Endothelial cell of umbilical vein (primary cell): ENCODE results near the gene TTF2. TPM values are rescaled to one million over a fixed set of nuclear protein-coding genes. Genes with fewer than 3 reads are reported as not detected.

Experiments
- BruUV-seq: library from RNA; stranded (reverse); fragments of 400-500 nt; replicated peaks from 2 replicates; lab custom pipeline; 2021; lab: Mats Ljungman, UMichigan
- CTCF ChIA-PET: fragments of 300-600, 350-600 bp; sonication (Branson Sonifier 250); formaldehyde crosslinking; loops from one replicate; lab custom pipeline; 2021; ENCODE audit warnings: antibody characterized with exemption, inconsistent platforms; lab: Charles Lee
- POLR2A ChIA-PET: fragments of 300-600, 350-600 bp; sonication (Branson Sonifier 250); formaldehyde crosslinking; loops from one replicate; lab custom pipeline; 2021; ENCODE audit warnings: antibody characterized with exemption, inconsistent platforms; lab: Charles Lee
- DNase-seq: peaks from one replicate; pipeline ENCODE4 v3.0.0-alpha.2; 2011; ENCODE audit warnings: low read depth, low spot score
- FAIRE-seq: peaks from 2 replicates; lab custom pipeline; 2011; peaks lifted over from hg19 to GRCh38; lab: Jason Lieb, UNC
- H2AFZ ChIP-seq: 2 replicates; pipeline ENCODE4 v1.6.0; 2012; ENCODE audit warnings: low read depth, low read length, control low read depth, inconsistent platforms
- H3K27ac ChIP-seq: 2 replicates; pipeline ENCODE4 v1.5.1; 2011; ENCODE audit warnings: low read depth, mild to moderate bottlenecking, control low read depth, low read length, moderate library complexity; ENCODE audit not compliant: insufficient read depth
- H3K27me3 ChIP-seq, 2 experiments: 2 replicates each; pipeline versions ENCODE4 v1.6.0 to v1.6.1; 2011; ENCODE audit warnings: low read length in 2 of 2, mixed read lengths in 1 of 2; ENCODE audit not compliant: control insufficient read depth in 2 of 2, insufficient read depth in 2 of 2
- H3K36me3 ChIP-seq, 2 experiments: 2 replicates in 1 of 2; 3 replicates in 1 of 2; pipeline ENCODE4 v1.5.1; 2011; ENCODE audit warnings: low read length in 2 of 2, mild to moderate bottlenecking in 1 of 2, moderate library complexity in 1 of 2; ENCODE audit not compliant: control insufficient read depth in 2 of 2, insufficient read depth in 2 of 2; ENCODE audit errors: extremely low read depth in 1 of 2
- H3K4me1 ChIP-seq: 3 replicates; pipeline ENCODE4 v1.5.1; 2011; ENCODE audit warnings: mild to moderate bottlenecking, low read length; ENCODE audit not compliant: control insufficient read depth, insufficient read depth; ENCODE audit errors: extremely low read depth
- H3K4me2 ChIP-seq: 2 replicates; pipeline ENCODE4 v1.6.1; 2011; ENCODE audit warnings: low read length, control low read depth, mixed read lengths; ENCODE audit not compliant: insufficient read depth
- H3K4me3 ChIP-seq, 3 experiments: fragments of 200-600 bp in 1 of 3; sonication (generic), shearing (Covaris generic) in 1 of 3; replicated peaks in 1 of 3; 2 replicates each; pipeline ENCODE4 v1.5.1; 2011 to 2016; ENCODE audit warnings: control low read depth in 3 of 3, low read length in 3 of 3, mild to moderate bottlenecking in 2 of 3, inconsistent platforms in 1 of 3, low read depth in 1 of 3, moderate library complexity in 1 of 3; ENCODE audit not compliant: insufficient read depth in 1 of 3
- H3K79me2 ChIP-seq: 2 replicates; pipeline ENCODE4 v1.6.0; 2012; ENCODE audit warnings: low read length, inconsistent platforms; ENCODE audit not compliant: control insufficient read depth, insufficient read depth
- H3K9ac ChIP-seq: replicated peaks from 2 replicates; pipeline ENCODE3; 2011; ENCODE audit warnings: low read length, control low read depth; ENCODE audit not compliant: insufficient read depth; ENCODE audit errors: extremely low read depth
- H3K9me1 ChIP-seq: replicated peaks from 3 replicates; pipeline ENCODE4 v1.6.0; 2011; ENCODE audit warnings: mild to moderate bottlenecking, low read length; ENCODE audit not compliant: control insufficient read depth, insufficient read depth; ENCODE audit errors: extremely low read depth
- H3K9me3 ChIP-seq: replicated peaks from 2 replicates; pipeline ENCODE4 v1.5.1; 2012; ENCODE audit warnings: low read length, inconsistent platforms; ENCODE audit not compliant: control insufficient read depth, insufficient read depth
- H4K20me1 ChIP-seq: replicated peaks from 2 replicates; pipeline ENCODE3; 2011; ENCODE audit warnings: mild to moderate bottlenecking, low read length; ENCODE audit not compliant: control insufficient read depth, insufficient read depth; ENCODE audit errors: extremely low read depth
- CTCF ChIP-seq, 2 donors: IDR thresholded peaks; 1 replicate in 1 of 2; 2 replicates in 1 of 2; pipeline ENCODE4 v1.5.1; 2011; ENCODE audit warnings: low read length in 2 of 2, mild to moderate bottlenecking in 2 of 2, moderate library complexity in 2 of 2, control low read depth in 1 of 2, inconsistent platforms in 1 of 2, low read depth in 1 of 2; ENCODE audit not compliant: insufficient read depth in 1 of 2; ENCODE audit errors: extremely low read depth in 1 of 2
- EZH2 ChIP-seq: IDR thresholded peaks from 2 replicates; pipeline ENCODE4 v1.6.1; 2012; ENCODE audit warnings: borderline replicate concordance, low read depth, mild to moderate bottlenecking, moderate library complexity, low read length, inconsistent platforms; ENCODE audit not compliant: severe bottlenecking
- FOS ChIP-seq: IDR thresholded peaks from 2 replicates; pipeline ENCODE4 v1.6.1; 2011; ENCODE audit warnings: mild to moderate bottlenecking, low read length, moderate library complexity, borderline replicate concordance; ENCODE audit not compliant: insufficient read depth
- GATA2 ChIP-seq: IDR thresholded peaks from 2 replicates; pipeline ENCODE4 v1.7.0; 2011; ENCODE audit warnings: low read depth, mild to moderate bottlenecking, moderate library complexity, mixed read lengths, low read length; ENCODE audit not compliant: insufficient read length, insufficient read depth
- JUN ChIP-seq: IDR thresholded peaks from 2 replicates; pipeline ENCODE4 v1.6.1; 2011; ENCODE audit warnings: borderline replicate concordance, low read depth; ENCODE audit not compliant: insufficient read length, insufficient read depth
- MYC ChIP-seq: IDR thresholded peaks from one replicate; pipeline ENCODE4 v1.6.1; 2011; ENCODE audit warnings: mild to moderate bottlenecking, low read depth, low read length
- POLR2A ChIP-seq: IDR thresholded peaks from 2 replicates; pipeline ENCODE4 v1.6.1; 2012; ENCODE audit warnings: low read depth, mild to moderate bottlenecking, control low read depth, low read length
- POLR2AphosphoS5 ChIP-seq: IDR thresholded peaks from 2 replicates; pipeline ENCODE4 v1.6.1; 2012; ENCODE audit warnings: low read depth, mild to moderate bottlenecking, control low read depth, low read length, moderate library complexity; ENCODE audit not compliant: insufficient read depth
- dilution Hi-C: fragments of 300-500 bp; cut with MboI; formaldehyde crosslinking; loops from one replicate; pipeline ENCODE4 v1.15.0; 2019; ENCODE audit warnings: low sequenced_read_pairs; ENCODE audit not compliant: extremely low pct_ligation_motif_present
- intact Hi-C: fragments of 100-400 bp; cut with micrococcal nuclease; formaldehyde crosslinking; loops from one replicate; pipeline ENCODE4 v1.10.0; 2022
- polyA plus RNA-seq, 4 experiments: library from polyadenylated mRNA; depleted of rRNA in 3 of 4; stranded (reverse) in 3 of 4; unstranded in 1 of 4; fragments of >200 nt; gene quantifications; 2 replicates each; pipeline versions ENCODE4 v1.2.1 to v1.2.3, GENCODE V29; 2011 to 2012; ENCODE audit warnings: missing spikeins in 1 of 4
- total RNA-seq: library from RNA; stranded (reverse); gene quantifications from 2 replicates; pipeline ENCODE4 v1.2.3, GENCODE V29; 2021
- TF ChIP-seq, protein P1 (sequence below): IDR thresholded peaks from 2 replicates; pipeline ENCODE4 v1.6.1; 2011; ENCODE audit not compliant: insufficient read depth, insufficient read length

TTF2 gene
- total and polyA plus RNA-seq, 2 donors (not counting 3 experiments of a cell fraction or from before 2014, with no cell fraction given) = 8.8 to 44.4 TPM

- BruUV-seq = no TSS peak
- intact Hi-C loops (loop anchor here (1.0 to 2.0 kb wide), 4 partner anchors 17 to 33 kb away; partner anchors contain the start of genes TRIM45 and TTF2), dilution Hi-C loops (no loop called here)
- Histone ChIP-seq H4K20me1 (no peaks in the 10 kb centered on the region), H3K36me3 (peaks cover 3 to 13% of the 10 kb centered on the region in 2 experiments), H3K9me1 (no peaks in the 10 kb centered on the region), H3K4me2 (peak overlapping the region; percentile 78), H3K9me3 (no peaks in the 10 kb centered on the region), H3K4me1 (peaks cover 35% of the 10 kb centered on the region), H3K27ac (peak overlapping the region; percentile 99), H2AFZ (no peak overlapping the region), H3K27me3 (no peaks in the 10 kb centered on the region), H3K9ac (peak overlapping the region; percentile 93), H3K79me2 (no peaks in the 10 kb centered on the region), H3K4me3 (peak overlapping the region in 1 of 3 experiments; percentile 31)
- ChIA-PET POLR2A (interaction anchor here (1.0 to 1.3 kb wide), 3 partner anchors 12 to 28 kb away, joined by 3 to 7 read pairs (median 5); no protein-coding TSS in a partner anchor), CTCF (interaction anchor here (1.1 to 5.4 kb wide), 16 partner anchors 12 to 357 kb away, joined by 3 to 70 read pairs (median 16); partner anchors contain the start of genes TRIM45 and TTF2)
- FAIRE-seq = peak; percentile 93
- peak; percentile 90 for DNase-seq
- no peak for TF ChIP-seq MYC
- peak; percentile 80 for TF ChIP-seq FOS
- TF ChIP-seq POLR2A = no peak
- peak; percentile 46 for TF ChIP-seq POLR2AphosphoS5
- TF ChIP-seq, protein P1, sequence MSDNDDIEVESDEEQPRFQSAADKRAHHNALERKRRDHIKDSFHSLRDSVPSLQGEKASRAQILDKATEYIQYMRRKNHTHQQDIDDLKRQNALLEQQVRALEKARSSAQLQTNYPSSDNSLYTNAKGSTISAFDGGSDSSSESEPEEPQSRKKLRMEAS = no peak
- peak; percentile 36 for TF ChIP-seq CTCF (IDR thresholded peaks at IDR 0.05; ENCODE audit: extremely low read depth in 1 of 2, insufficient read depth in 1 of 2, low read depth in 1 of 2, low read length in 2 of 2)
- peak; percentile 85 for TF ChIP-seq JUN
- TF ChIP-seq GATA2 = no peak
- TF ChIP-seq EZH2 = no peak
Observed at GRCh38 chr1:117093870-117094621, 33.9 kb downstream of the TTF2 start.
